Urothelium cell line (cell line): ENCODE measurements around the gene MYNN.

ENCODE experiments used
- DNase-seq: peaks from one replicate; pipeline ENCODE4 v3.0.0; 2011; ENCODE audit warnings: low spot score, mixed read lengths
- FAIRE-seq: peaks from 2 replicates; lab custom pipeline; 2011; peaks lifted over from hg19 to GRCh38; lab: Jason Lieb, UNC

Gene MYNN

DNA sequence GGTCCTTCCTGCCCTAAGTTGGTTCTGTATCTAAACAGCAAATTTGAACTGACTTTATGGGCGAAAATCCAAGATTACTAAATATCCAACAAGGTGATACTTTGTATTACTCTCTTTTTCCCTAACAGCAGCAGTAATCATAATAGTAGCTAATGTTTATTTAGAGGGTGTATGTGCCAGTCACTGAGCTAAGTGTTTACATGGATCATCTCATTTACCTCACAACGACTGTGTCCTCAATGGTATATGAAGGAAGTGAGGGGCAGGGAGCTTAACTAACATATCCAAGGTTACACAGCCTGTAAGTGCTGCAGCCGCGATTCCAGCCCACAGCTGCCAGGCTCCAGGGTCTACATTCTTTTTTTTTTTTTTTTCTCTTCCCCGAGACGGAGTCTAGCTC is 49.8 kb downstream of the MYNN start:
- FAIRE-seq, result no peak
- no peak for DNase-seq

DNA sequence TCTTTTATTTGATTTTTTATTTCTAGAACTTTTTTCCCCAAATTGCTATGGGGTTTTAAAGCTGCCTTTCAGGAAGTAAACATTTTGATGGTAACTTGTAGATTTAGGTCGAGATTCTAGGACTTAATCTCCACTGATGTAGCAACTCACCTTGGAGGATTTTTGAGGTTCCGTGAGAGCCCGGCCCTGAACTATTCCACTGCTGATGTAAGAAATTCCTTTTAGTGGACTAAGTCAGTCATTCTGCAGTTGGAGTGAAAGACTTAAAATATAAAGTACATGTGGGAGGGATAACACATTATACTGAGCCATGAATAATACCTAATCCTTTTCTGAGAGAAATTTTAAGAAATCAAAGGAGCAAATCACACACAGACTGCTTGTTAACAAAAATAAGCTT is 52.1 kb downstream of the MYNN start:
- no peak for DNase-seq
- FAIRE-seq, result no peak

DNA sequence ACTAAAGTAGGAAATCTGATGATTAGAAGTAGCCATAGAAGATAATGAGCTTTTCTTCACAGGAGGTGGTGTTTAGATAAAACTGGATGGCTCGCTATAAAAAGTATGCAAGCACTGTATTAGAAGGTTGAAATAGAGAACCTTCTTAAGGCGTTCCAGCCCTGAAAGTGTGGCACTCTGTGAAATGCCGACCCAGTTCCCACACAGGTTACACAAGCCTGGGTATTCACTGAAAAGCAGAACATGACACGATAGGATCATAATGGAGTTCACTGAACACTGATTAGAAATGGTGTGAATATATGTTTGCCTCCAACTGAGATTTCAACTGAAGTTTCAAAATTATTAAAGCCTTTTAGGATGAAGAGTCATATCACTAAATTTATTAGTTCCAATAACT is 54.5 kb downstream of the MYNN start:
- FAIRE-seq (no peak), DNase-seq (no peak)

GRCh38 chr3:169835533-169835932 is 62.3 kb downstream of the MYNN start:
- no peak for FAIRE-seq
- DNase-seq, result no peak

DNA sequence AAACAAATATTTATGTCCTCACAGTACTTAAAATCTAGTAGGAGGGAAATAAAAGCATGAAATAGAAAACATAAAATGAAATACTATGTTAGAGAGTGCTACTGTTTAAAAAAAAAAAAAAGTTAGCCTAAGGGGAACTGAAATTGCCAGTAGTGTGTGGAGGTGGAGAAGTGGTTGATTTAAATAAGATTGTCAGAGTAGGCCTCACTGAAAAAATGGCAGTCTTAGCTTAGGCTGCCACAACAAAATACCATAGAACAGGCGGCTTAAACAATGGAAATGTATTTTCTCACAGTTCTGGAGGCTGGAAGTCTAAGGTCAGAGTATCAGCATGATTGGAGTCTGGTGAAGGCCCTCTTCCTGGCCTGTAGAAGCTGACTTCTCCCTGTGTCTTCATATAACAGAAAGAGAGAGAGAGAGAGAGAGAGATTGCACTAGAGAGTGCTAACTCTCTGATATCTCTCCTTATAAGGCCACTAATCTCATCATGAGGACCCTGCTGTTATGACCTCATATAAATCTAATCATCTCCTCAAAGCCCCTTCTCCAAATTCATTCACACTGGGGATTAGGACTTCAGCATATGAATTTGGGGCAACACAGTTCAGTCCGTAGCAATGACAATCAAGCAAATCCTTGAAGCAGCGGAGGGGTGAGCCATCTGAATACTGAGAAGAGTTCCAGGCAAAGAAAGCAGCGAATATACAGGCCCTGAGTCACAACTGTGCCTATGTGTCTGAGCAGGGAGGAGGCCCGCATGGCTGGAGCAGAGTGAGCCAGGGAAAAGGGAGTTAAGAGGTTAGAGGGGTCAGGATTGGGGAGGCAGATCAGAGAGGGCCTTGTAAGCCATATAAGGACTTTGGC is 63.1 kb downstream of the MYNN start:
- no peak for FAIRE-seq

DNA sequence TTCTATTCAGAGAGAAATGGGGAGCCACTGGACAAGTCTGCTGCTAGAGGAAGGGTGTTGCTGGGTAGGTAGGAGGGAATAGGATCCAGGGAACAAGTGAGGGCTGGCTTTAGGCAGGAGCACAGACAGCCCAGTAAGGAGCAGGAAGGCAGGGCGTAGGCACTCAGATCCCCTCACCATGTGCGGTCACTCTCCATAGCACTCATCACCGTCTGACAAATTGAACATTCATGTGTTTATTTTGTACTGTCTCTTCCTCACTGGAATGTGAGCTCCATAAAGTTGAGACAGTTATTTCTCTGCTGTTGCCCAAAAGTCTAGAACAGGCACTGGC is 63.7 kb downstream of the MYNN start:
- DNase-seq, result no peak
- no peak for FAIRE-seq

More for the DNA sequence above, 63.1 kb downstream of the MYNN start:
- DNase-seq, result no peak

DNA sequence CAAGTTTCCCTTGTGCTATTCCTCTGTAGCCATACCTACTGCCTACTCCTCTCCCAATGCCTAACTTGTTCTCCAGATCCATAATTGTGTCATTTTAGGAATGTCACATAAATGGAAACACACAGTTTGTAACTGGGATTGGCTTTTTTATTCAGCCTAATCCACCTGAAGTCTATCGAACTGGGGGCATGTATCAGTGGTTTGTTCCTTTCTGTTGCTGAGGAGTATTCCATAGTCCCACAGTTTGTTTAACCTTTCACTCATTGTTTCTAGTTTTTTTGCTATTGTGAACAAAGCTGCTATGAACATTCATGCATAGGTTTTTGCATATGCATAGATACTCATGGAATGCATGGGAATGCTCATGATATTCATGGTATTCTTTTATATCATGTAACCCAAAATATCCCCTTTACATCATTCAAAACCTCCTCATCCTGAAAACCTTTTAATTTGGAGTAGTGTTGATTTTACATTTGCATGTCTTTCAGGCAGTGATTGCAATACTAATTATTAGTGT is 65.4 kb downstream of the MYNN start:
- FAIRE-seq (no peak), DNase-seq (no peak)
